Lower lobe of right lung (tissue), 2 donors: Measurements from ENCODE around the gene IQCN. TPM values are rescaled to one million over a fixed set of nuclear protein-coding genes. Genes with fewer than 3 reads are reported as not detected.
A peak's percentile ranks its signal among the peaks of the same experiment; 100 is the strongest.

Experiments
- ATAC-seq, 2 donors: fragments of 200-7000 bp; cut with Tn5 transposase; one replicate each; pipeline ENCODE4 v1.9.1; 2020 to 2022; ENCODE audit warnings: mild to moderate bottlenecking in 2 of 2, moderate library complexity in 2 of 2
- DNase-seq: peaks from one replicate; pipeline ENCODE4 v3.0.0-alpha.2; 2020
- H3K27ac ChIP-seq: fragments of 200-600 bp; one replicate; pipeline ENCODE4 v1.8.0; 2022
- H3K27me3 ChIP-seq: fragments of 200-600 bp; one replicate; pipeline ENCODE4 v1.8.0; 2022; ENCODE audit warnings: low read depth
- H3K36me3 ChIP-seq: fragments of 200-600 bp; one replicate; pipeline ENCODE4 v1.8.0; 2022; ENCODE audit warnings: mild to moderate bottlenecking
- H3K4me1 ChIP-seq: fragments of 200-600 bp; one replicate; pipeline ENCODE4 v1.8.0; 2022
- H3K4me3 ChIP-seq: fragments of 200-600 bp; one replicate; pipeline ENCODE4 v1.8.0; 2022; ENCODE audit warnings: mild to moderate bottlenecking
- H3K9me3 ChIP-seq: fragments of 200-600 bp; one replicate; pipeline ENCODE4 v1.8.0; 2022
- intact Hi-C: fragments of 100-400 bp; cut with DNase I; formaldehyde crosslinking; loops from one replicate; pipeline ENCODE4 v1.11.0; 2022
- total RNA-seq: library from RNA; stranded (reverse); fragmentation: NEBNext Ultra II Directional; extraction: Animal tissue kit (Norgen Biotek cat#: 25700); gene quantifications from one replicate; pipeline ENCODE4 v1.2.1, GENCODE V29; 2021
- TF ChIP-seq, protein P1 (sequence below): fragments of 200-600 bp; IDR thresholded peaks from one replicate; pipeline ENCODE4 v1.8.0; 2022; ENCODE audit warnings: antibody characterized with exemption, mild to moderate bottlenecking
- donor health status: DM: no; HTN: yes; CAD: no; lungs with severe emphysema.

IQCN gene
- total RNA-seq, 1 donor from 2014 or later = 4.1 TPM

GRCh38 chr19:18301718-18302111 lies 27.5 kb upstream of the IQCN start:
- intact Hi-C loops = no loop called here
- DNase-seq (no peak), ATAC-seq (no peak)
- no peaks in the 10 kb centered on the region for H3K27me3 ChIP-seq
- H3K27ac ChIP-seq = peak overlapping the region; percentile 69
- no peaks in the 10 kb centered on the region for H3K9me3 ChIP-seq
- no peak overlapping the region for H3K4me3 ChIP-seq
- peaks cover 57% of the 10 kb centered on the region for H3K4me1 ChIP-seq
- TF ChIP-seq, protein P1, sequence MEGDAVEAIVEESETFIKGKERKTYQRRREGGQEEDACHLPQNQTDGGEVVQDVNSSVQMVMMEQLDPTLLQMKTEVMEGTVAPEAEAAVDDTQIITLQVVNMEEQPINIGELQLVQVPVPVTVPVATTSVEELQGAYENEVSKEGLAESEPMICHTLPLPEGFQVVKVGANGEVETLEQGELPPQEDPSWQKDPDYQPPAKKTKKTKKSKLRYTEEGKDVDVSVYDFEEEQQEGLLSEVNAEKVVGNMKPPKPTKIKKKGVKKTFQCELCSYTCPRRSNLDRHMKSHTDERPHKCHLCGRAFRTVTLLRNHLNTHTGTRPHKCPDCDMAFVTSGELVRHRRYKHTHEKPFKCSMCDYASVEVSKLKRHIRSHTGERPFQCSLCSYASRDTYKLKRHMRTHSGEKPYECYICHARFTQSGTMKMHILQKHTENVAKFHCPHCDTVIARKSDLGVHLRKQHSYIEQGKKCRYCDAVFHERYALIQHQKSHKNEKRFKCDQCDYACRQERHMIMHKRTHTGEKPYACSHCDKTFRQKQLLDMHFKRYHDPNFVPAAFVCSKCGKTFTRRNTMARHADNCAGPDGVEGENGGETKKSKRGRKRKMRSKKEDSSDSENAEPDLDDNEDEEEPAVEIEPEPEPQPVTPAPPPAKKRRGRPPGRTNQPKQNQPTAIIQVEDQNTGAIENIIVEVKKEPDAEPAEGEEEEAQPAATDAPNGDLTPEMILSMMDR = no peak
- peaks cover 6% of the 10 kb centered on the region for H3K36me3 ChIP-seq

DNA sequence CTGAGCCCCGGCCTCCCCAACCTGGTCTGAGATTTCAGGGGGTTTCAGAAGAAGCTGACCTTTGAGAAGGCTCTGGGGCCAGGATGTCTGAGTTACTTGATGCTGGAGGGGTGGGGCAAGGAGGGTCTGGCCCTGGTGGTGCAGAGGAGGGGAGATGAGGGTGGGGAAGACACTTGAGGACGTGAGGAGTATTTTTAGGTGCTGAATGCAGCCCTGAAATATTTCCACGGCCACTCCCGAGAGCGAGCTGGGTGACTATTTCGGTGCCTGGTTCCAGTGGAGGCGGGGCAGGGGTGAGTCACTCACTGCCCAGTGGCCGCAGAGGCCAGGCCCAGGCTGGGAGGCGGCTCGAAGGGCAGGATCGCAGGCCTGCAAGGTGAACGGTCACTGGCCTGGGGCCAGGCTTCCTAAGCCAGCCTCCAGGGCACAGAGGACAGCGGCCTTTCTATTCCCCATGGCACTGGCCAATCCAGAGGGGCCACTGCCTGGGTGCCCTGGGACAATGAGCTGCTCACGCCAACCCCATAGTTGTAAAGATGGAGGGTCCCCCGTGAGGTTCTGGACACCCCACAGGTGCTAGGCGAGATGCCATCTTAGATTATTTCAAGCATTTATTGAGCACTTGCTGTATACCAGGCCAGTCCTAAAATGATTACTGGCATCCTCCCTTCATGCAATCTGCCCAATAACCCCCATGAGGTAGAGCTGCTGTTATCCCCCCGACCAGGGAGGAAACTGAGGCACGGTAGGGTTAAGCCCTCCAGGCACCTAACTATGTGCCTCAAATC lies 26.9 kb upstream of the IQCN start:
- Histone ChIP-seq H3K27me3 (no peaks in the 10 kb centered on the region), H3K36me3 (peaks cover under 1% of the 10 kb centered on the region), H3K4me1 (peaks cover 51% of the 10 kb centered on the region), H3K4me3 (no peak overlapping the region), H3K9me3 (no peaks in the 10 kb centered on the region), H3K27ac (peak overlapping the region; percentile 69)
- intact Hi-C loops = no loop called here
- ATAC-seq (peak; percentile 68 to 77), DNase-seq (peak; percentile 83)
- TF ChIP-seq, protein P1 = no peak

GRCh38 chr19:18299654-18300053 lies 25.4 kb upstream of the IQCN start:
- H3K4me3 ChIP-seq = no peak overlapping the region
- H3K9me3 ChIP-seq = no peaks in the 10 kb centered on the region
- intact Hi-C loops = no loop called here
- DNase-seq = no peak
- TF ChIP-seq, protein P1 = no peak
- H3K27me3 ChIP-seq = no peaks in the 10 kb centered on the region
- peaks cover 38% of the 10 kb centered on the region for H3K4me1 ChIP-seq
- H3K27ac ChIP-seq = no peak overlapping the region
- H3K36me3 ChIP-seq = no peaks in the 10 kb centered on the region
- ATAC-seq = no peak

DNA sequence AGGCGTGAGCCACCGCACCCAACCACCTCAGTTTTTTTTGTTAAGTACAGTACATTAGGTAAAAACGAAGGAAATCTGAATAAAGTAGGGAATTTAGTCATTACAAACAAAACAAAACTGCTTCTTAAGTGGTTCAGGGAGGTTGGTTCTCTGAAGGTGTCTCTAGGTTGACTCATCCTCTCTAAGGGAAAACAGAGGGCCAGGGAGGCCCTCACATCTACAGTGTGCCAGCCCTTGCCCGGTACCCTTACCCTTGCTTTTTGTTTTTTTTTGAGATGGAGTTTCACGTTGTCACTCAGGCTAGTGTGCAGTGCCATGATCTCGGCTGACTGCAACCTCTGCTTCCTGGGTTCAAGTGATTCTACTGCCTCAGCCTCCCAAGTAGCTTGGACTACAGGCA lies 24.3 kb upstream of the IQCN start:
- Histone ChIP-seq H3K27ac (no peak overlapping the region), H3K4me1 (peaks cover 35% of the 10 kb centered on the region), H3K9me3 (no peaks in the 10 kb centered on the region), H3K4me3 (no peak overlapping the region), H3K27me3 (no peaks in the 10 kb centered on the region), H3K36me3 (no peaks in the 10 kb centered on the region)
- intact Hi-C loops = no loop called here
- ATAC-seq (no peak), DNase-seq (no peak)
- TF ChIP-seq, protein P1 = no peak

GRCh38 chr19:18297308-18297707 lies 23.1 kb upstream of the IQCN start:
- no peak for ATAC-seq
- DNase-seq = no peak
- no peaks in the 10 kb centered on the region for H3K27me3 ChIP-seq
- H3K4me3 ChIP-seq = no peak overlapping the region
- TF ChIP-seq, protein P1 = no peak
- intact Hi-C loops = no loop called here
- H3K9me3 ChIP-seq = no peaks in the 10 kb centered on the region
- no peaks in the 10 kb centered on the region for H3K36me3 ChIP-seq
- peaks cover 31% of the 10 kb centered on the region for H3K4me1 ChIP-seq
- no peak overlapping the region for H3K27ac ChIP-seq
